Prostate gland (tissue), 2 donors: ENCODE results near the gene ZNF681.

Experiments
- POLR2A ChIP-seq: fragments of 450-650 bp; IDR thresholded peaks from one replicate; pipeline ENCODE4 v1.6.1; 2016; ENCODE audit warnings: antibody characterized with exemption, mild to moderate bottlenecking
- POLR2AphosphoS5 ChIP-seq: sonication (generic); formaldehyde crosslinking; IDR thresholded peaks from one replicate; pipeline ENCODE4 v1.6.1; 2017; ENCODE audit warnings: antibody characterized with exemption
- TF ChIP-seq, protein P1 (sequence below), 4 experiments: fragments of 200-600 bp in 2 of 4; fragments of 450-650 bp in 2 of 4; sonication (generic) in 2 of 4; IDR thresholded peaks; 1 replicate in 3 of 4; 2 replicates in 1 of 4; pipeline ENCODE4 v1.5.1; 2016 to 2019; ENCODE audit warnings: antibody characterized with exemption in 4 of 4, mild to moderate bottlenecking in 2 of 4, moderate library complexity in 2 of 4

- TF ChIP-seq, protein P1, sequence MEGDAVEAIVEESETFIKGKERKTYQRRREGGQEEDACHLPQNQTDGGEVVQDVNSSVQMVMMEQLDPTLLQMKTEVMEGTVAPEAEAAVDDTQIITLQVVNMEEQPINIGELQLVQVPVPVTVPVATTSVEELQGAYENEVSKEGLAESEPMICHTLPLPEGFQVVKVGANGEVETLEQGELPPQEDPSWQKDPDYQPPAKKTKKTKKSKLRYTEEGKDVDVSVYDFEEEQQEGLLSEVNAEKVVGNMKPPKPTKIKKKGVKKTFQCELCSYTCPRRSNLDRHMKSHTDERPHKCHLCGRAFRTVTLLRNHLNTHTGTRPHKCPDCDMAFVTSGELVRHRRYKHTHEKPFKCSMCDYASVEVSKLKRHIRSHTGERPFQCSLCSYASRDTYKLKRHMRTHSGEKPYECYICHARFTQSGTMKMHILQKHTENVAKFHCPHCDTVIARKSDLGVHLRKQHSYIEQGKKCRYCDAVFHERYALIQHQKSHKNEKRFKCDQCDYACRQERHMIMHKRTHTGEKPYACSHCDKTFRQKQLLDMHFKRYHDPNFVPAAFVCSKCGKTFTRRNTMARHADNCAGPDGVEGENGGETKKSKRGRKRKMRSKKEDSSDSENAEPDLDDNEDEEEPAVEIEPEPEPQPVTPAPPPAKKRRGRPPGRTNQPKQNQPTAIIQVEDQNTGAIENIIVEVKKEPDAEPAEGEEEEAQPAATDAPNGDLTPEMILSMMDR (IDR thresholded peaks at IDR 0.05), result no peak
- TF ChIP-seq POLR2AphosphoS5, result no peak
- no peak for TF ChIP-seq POLR2A
Observed at GRCh38 chr19:23699521-23699860, 59.2 kb downstream of the ZNF681 start.
